MM.1S (cell line): Measurements from ENCODE around the gene KRTAP10-9.
"Not testable (repeated sequence)": the region's sequence is repeated elsewhere in the genome, so short reads cannot be mapped to it uniquely, and the experiment has no call there.

ENCODE experiments used
- CTCF ChIP-seq: fragments of 300-600 bp; sonication (generic); IDR thresholded peaks from 2 replicates; pipeline ENCODE4 v1.5.1; 2016; ENCODE audit warnings: antibody characterized with exemption, low read length, mixed read lengths
- EZH2 ChIP-seq: fragments of 300-600 bp; sonication (generic); optimal IDR thresholded peaks from 2 replicates; pipeline ENCODE3; 2017; ENCODE audit warnings: low read depth, mild to moderate bottlenecking, antibody characterized with exemption, low read length, mixed read lengths
- EZH2phosphoT487 ChIP-seq: fragments of 300-600 bp; sonication (generic); IDR thresholded peaks from 2 replicates; pipeline ENCODE4 v1.6.1; 2018; ENCODE audit warnings: antibody characterized with exemption, low read length

GRCh38 chr21:44627831-44628233, 939 bp downstream of the KRTAP10-9 start:
- TF ChIP-seq CTCF, EZH2phosphoT487, EZH2: not testable (repeated sequence)
